ENCODE measurements around the gene KEL. TPM values are rescaled to one million over a fixed set of nuclear protein-coding genes. Genes with fewer than 3 reads are reported as not detected.
A peak's percentile ranks its signal among the peaks of the same experiment; 100 is the strongest.

Gene KEL
- polyA plus RNA-seq, 2 donors, result 0.61 to 1.7 TPM

GRCh38 chr7:142945001-142945400 is 17.2 kb downstream of the KEL start:
- Histone ChIP-seq H3K36me3 (ENCODE audit: control insufficient read depth in 2 of 2, insufficient read depth in 2 of 2, low read length in 1 of 2) (no peaks in the 10 kb centered on the region), H3K4me1 (ENCODE audit: control insufficient read depth in 2 of 2, insufficient read depth in 2 of 2, low read length in 1 of 2) (peaks cover 4 to 18% of the 10 kb centered on the region in 2 donors), H3K4me3 (ENCODE audit: low read depth in 1 of 2, low read length in 2 of 2) (no peak overlapping the region), H3K9me3 (ENCODE audit: control insufficient read depth in 2 of 2, insufficient read depth in 1 of 2, low read depth in 1 of 2, low read length in 1 of 2) (no peaks in the 10 kb centered on the region), H3K27ac (ENCODE audit: low read depth in 2 of 2, low read length in 1 of 2) (no peak overlapping the region), H3K27me3 (ENCODE audit: control insufficient read depth in 1 of 2, insufficient read depth in 2 of 2, low read length in 2 of 2) (no peaks in the 10 kb centered on the region)
- 55 to 62% methylated on average over 3 of the region's 3 CpGs for WGBS, 2 donors

- Histone ChIP-seq H3K36me3 (ENCODE audit: control insufficient read depth in 2 of 2, insufficient read depth in 2 of 2, low read length in 1 of 2) (no peaks in the 10 kb centered on the region), H3K9me3 (ENCODE audit: control insufficient read depth in 2 of 2, insufficient read depth in 1 of 2, low read depth in 1 of 2, low read length in 1 of 2) (no peaks in the 10 kb centered on the region), H3K4me1 (ENCODE audit: control insufficient read depth in 2 of 2, insufficient read depth in 2 of 2, low read length in 1 of 2) (peaks cover 4 to 20% of the 10 kb centered on the region in 2 donors), H3K4me3 (ENCODE audit: low read depth in 1 of 2, low read length in 2 of 2) (no peak overlapping the region), H3K27me3 (ENCODE audit: control insufficient read depth in 1 of 2, insufficient read depth in 2 of 2, low read length in 2 of 2) (no peaks in the 10 kb centered on the region), H3K27ac (ENCODE audit: low read depth in 2 of 2, low read length in 1 of 2) (peak overlapping the region; percentile 71 to 73)
- WGBS, 2 donors, result 55 to 59% methylated on average over 7 of the region's 7 CpGs
These were observed 18.4 kb downstream of the KEL start for GRCh38 chr7:142943706-142944268.

- Histone ChIP-seq H3K4me1 (ENCODE audit: control insufficient read depth in 2 of 2, insufficient read depth in 2 of 2, low read length in 1 of 2) (peaks cover 4 to 20% of the 10 kb centered on the region in 2 donors), H3K36me3 (ENCODE audit: control insufficient read depth in 2 of 2, insufficient read depth in 2 of 2, low read length in 1 of 2) (no peaks in the 10 kb centered on the region), H3K4me3 (ENCODE audit: low read depth in 1 of 2, low read length in 2 of 2) (no peak overlapping the region), H3K9me3 (ENCODE audit: control insufficient read depth in 2 of 2, insufficient read depth in 1 of 2, low read depth in 1 of 2, low read length in 1 of 2) (no peaks in the 10 kb centered on the region), H3K27ac (ENCODE audit: low read depth in 2 of 2, low read length in 1 of 2) (no peak overlapping the region), H3K27me3 (ENCODE audit: control insufficient read depth in 1 of 2, insufficient read depth in 2 of 2, low read length in 2 of 2) (no peaks in the 10 kb centered on the region)
- WGBS, 2 donors, result 89 to 90% methylated on average over 6 of the region's 6 CpGs
These were observed 19.4 kb downstream of the KEL start for GRCh38 chr7:142942746-142943145.

GRCh38 chr7:142941541-142941940 is 20.6 kb downstream of the KEL start:
- H3K36me3 ChIP-seq (ENCODE audit: control insufficient read depth in 2 of 2, insufficient read depth in 2 of 2, low read length in 1 of 2), result no peaks in the 10 kb centered on the region
- no peak overlapping the region for H3K4me3 ChIP-seq (ENCODE audit: low read depth in 1 of 2, low read length in 2 of 2)
- 91 to 94% methylated on average over 7 of the region's 7 CpGs for WGBS, 2 donors

GRCh38 chr7:142940966-142941535 is 21.1 kb downstream of the KEL start:
- Histone ChIP-seq H3K27me3 (ENCODE audit: control insufficient read depth in 1 of 2, insufficient read depth in 2 of 2, low read length in 2 of 2) (no peaks in the 10 kb centered on the region), H3K4me1 (ENCODE audit: control insufficient read depth in 2 of 2, insufficient read depth in 2 of 2, low read length in 1 of 2) (peaks cover 4 to 20% of the 10 kb centered on the region in 2 donors), H3K9me3 (ENCODE audit: control insufficient read depth in 2 of 2, insufficient read depth in 1 of 2, low read depth in 1 of 2, low read length in 1 of 2) (no peaks in the 10 kb centered on the region), H3K27ac (ENCODE audit: low read depth in 2 of 2, low read length in 1 of 2) (no peak overlapping the region), H3K4me3 (ENCODE audit: low read depth in 1 of 2, low read length in 2 of 2) (no peak overlapping the region), H3K36me3 (ENCODE audit: control insufficient read depth in 2 of 2, insufficient read depth in 2 of 2, low read length in 1 of 2) (no peaks in the 10 kb centered on the region)
- WGBS, 2 donors, result 64 to 70% methylated on average over 10 of the region's 10 CpGs

More at GRCh38 chr7:142941541-142941940, 20.6 kb downstream of the KEL start:
- Histone ChIP-seq H3K27me3 (ENCODE audit: control insufficient read depth in 1 of 2, insufficient read depth in 2 of 2, low read length in 2 of 2) (no peaks in the 10 kb centered on the region), H3K27ac (ENCODE audit: low read depth in 2 of 2, low read length in 1 of 2) (no peak overlapping the region), H3K4me1 (ENCODE audit: control insufficient read depth in 2 of 2, insufficient read depth in 2 of 2, low read length in 1 of 2) (peaks cover 4 to 20% of the 10 kb centered on the region in 2 donors), H3K9me3 (ENCODE audit: control insufficient read depth in 2 of 2, insufficient read depth in 1 of 2, low read depth in 1 of 2, low read length in 1 of 2) (no peaks in the 10 kb centered on the region)

GRCh38 chr7:142939226-142939910 is 22.8 kb downstream of the KEL start, which contains the start of gene LLCFC1:
LLCFC1 (plus strand) TSS chr7:142939484; CDS start chr7:142939622, 138 bp downstream.
- H3K27ac ChIP-seq (ENCODE audit: low read depth in 2 of 2, low read length in 1 of 2), result no peak within 1 kb of the TSS
- H3K4me3 ChIP-seq (ENCODE audit: low read depth in 1 of 2, low read length in 2 of 2), result no peak within 1 kb of the TSS
- 67 to 71% methylated on average over 10 of the region's 10 CpGs for WGBS, 2 donors
- H3K9me3 ChIP-seq (ENCODE audit: control insufficient read depth in 2 of 2, insufficient read depth in 1 of 2, low read depth in 1 of 2, low read length in 1 of 2), result no peaks in the 10 kb centered on the region
- no peaks in the 10 kb centered on the region for H3K36me3 ChIP-seq (ENCODE audit: control insufficient read depth in 2 of 2, insufficient read depth in 2 of 2, low read length in 1 of 2)
- no peaks in the 10 kb centered on the region for H3K27me3 ChIP-seq (ENCODE audit: control insufficient read depth in 1 of 2, insufficient read depth in 2 of 2, low read length in 2 of 2)
- H3K4me1 ChIP-seq (ENCODE audit: control insufficient read depth in 2 of 2, insufficient read depth in 2 of 2, low read length in 1 of 2), result peaks cover 4 to 15% of the 10 kb centered on the region in 2 donors

- Histone ChIP-seq H3K9me3 (ENCODE audit: control insufficient read depth in 2 of 2, insufficient read depth in 1 of 2, low read depth in 1 of 2, low read length in 1 of 2) (no peaks in the 10 kb centered on the region), H3K4me1 (ENCODE audit: control insufficient read depth in 2 of 2, insufficient read depth in 2 of 2, low read length in 1 of 2) (peaks cover 3 to 12% of the 10 kb centered on the region in 2 donors), H3K27ac (ENCODE audit: low read depth in 2 of 2, low read length in 1 of 2) (no peak overlapping the region), H3K36me3 (ENCODE audit: control insufficient read depth in 2 of 2, insufficient read depth in 2 of 2, low read length in 1 of 2) (no peaks in the 10 kb centered on the region), H3K27me3 (ENCODE audit: control insufficient read depth in 1 of 2, insufficient read depth in 2 of 2, low read length in 2 of 2) (no peaks in the 10 kb centered on the region), H3K4me3 (ENCODE audit: low read depth in 1 of 2, low read length in 2 of 2) (no peak overlapping the region)
- 95% methylated on average over 4 of the region's 4 CpGs for WGBS, 2 donors
These were observed 23.6 kb downstream of the KEL start for GRCh38 chr7:142938611-142939010.

GRCh38 chr7:142935941-142936565 is 26.1 kb downstream of the KEL start:
- H3K36me3 ChIP-seq (ENCODE audit: control insufficient read depth in 2 of 2, insufficient read depth in 2 of 2, low read length in 1 of 2), result no peaks in the 10 kb centered on the region
- no peak overlapping the region for H3K4me3 ChIP-seq (ENCODE audit: low read depth in 1 of 2, low read length in 2 of 2)
- H3K27ac ChIP-seq (ENCODE audit: low read depth in 2 of 2, low read length in 1 of 2), result no peak overlapping the region
- H3K9me3 ChIP-seq (ENCODE audit: control insufficient read depth in 2 of 2, insufficient read depth in 1 of 2, low read depth in 1 of 2, low read length in 1 of 2), result no peaks in the 10 kb centered on the region
- 89% methylated on average over 10 to 12 of the region's 12 CpGs for WGBS, 2 donors
- H3K4me1 ChIP-seq (ENCODE audit: control insufficient read depth in 2 of 2, insufficient read depth in 2 of 2, low read length in 1 of 2), result peaks cover 0 to 2% of the 10 kb centered on the region in 2 donors
- H3K27me3 ChIP-seq (ENCODE audit: control insufficient read depth in 1 of 2, insufficient read depth in 2 of 2, low read length in 2 of 2), result no peaks in the 10 kb centered on the region

GRCh38 chr7:142934056-142934455 is 28.1 kb downstream of the KEL start:
- no peaks in the 10 kb centered on the region for H3K27me3 ChIP-seq (ENCODE audit: control insufficient read depth in 1 of 2, insufficient read depth in 2 of 2, low read length in 2 of 2)
- 80 to 85% methylated on average over 12 of the region's 12 CpGs for WGBS, 2 donors
- H3K4me3 ChIP-seq (ENCODE audit: low read depth in 1 of 2, low read length in 2 of 2), result no peak overlapping the region
- no peak overlapping the region for H3K27ac ChIP-seq (ENCODE audit: low read depth in 2 of 2, low read length in 1 of 2)
- H3K9me3 ChIP-seq (ENCODE audit: control insufficient read depth in 2 of 2, insufficient read depth in 1 of 2, low read depth in 1 of 2, low read length in 1 of 2), result no peaks in the 10 kb centered on the region
- H3K4me1 ChIP-seq (ENCODE audit: control insufficient read depth in 2 of 2, insufficient read depth in 2 of 2, low read length in 1 of 2), result no peaks in the 10 kb centered on the region
- no peaks in the 10 kb centered on the region for H3K36me3 ChIP-seq (ENCODE audit: control insufficient read depth in 2 of 2, insufficient read depth in 2 of 2, low read length in 1 of 2)

All from esophagus (tissue), 2 donors.